HepG2 (cell line): ENCODE measurements around the gene OR52B4. TPM values are rescaled to one million over a fixed set of nuclear protein-coding genes. Genes with fewer than 3 reads are reported as not detected.
A peak's percentile ranks its signal among the peaks of the same experiment; 100 is the strongest.

Experiments
- ATAC-seq: fragments of 200-7000 bp; cut with Tn5 transposase; 3 replicates; pipeline ENCODE4 v1.9.1; 2020; ENCODE audit warnings: mild to moderate bottlenecking, moderate library complexity
- BruUV-seq: library from RNA; stranded (reverse); fragments of 400-500 nt; replicated peaks from 2 replicates; lab custom pipeline; 2021; lab: Mats Ljungman, UMichigan
- CTCF ChIA-PET: fragments of 300-600 bp; formaldehyde crosslinking; extraction: SDS; loops from one replicate; lab custom pipeline; 2021; ENCODE audit warnings: low total read pairs, inconsistent platforms, low intra/inter-chr PET ratio; lab: Yijun Ruan, JAX
- POLR2A ChIA-PET: fragments of 350-600 bp; sonication (Branson Sonifier 250); formaldehyde crosslinking; loops from one replicate; lab custom pipeline; 2020; ENCODE audit warnings: antibody characterized with exemption, inconsistent platforms; lab: Yijun Ruan, JAX
- DNase-seq: peaks from one replicate; pipeline ENCODE4 v3.0.0-alpha.2; 2015; ENCODE audit warnings: low spot score
- FAIRE-seq: peaks from 3 replicates; lab custom pipeline; 2011; peaks lifted over from hg19 to GRCh38; lab: Jason Lieb, UNC
- H2AFZ ChIP-seq: one replicate; pipeline ENCODE4 v1.6.1; 2011; ENCODE audit warnings: low read length, inconsistent platforms
- H3K27ac ChIP-seq: fragments of 300-600 bp; 3 replicates; pipeline ENCODE4 v1.8.0; 2011; ENCODE audit warnings: mixed run types, mild to moderate bottlenecking, mixed read lengths, low read length, inconsistent platforms; ENCODE audit not compliant: insufficient read depth; ENCODE audit errors: extremely low read length
- H3K27me3 ChIP-seq, 2 experiments: fragments of 200-600 bp in 1 of 2; 2 replicates in 1 of 2; 3 replicates in 1 of 2; pipeline versions ENCODE4 v1.6.0 to v1.8.0; 2011; ENCODE audit warnings: low read length in 2 of 2, mild to moderate bottlenecking in 2 of 2, moderate library complexity in 2 of 2, inconsistent platforms in 1 of 2; ENCODE audit not compliant: insufficient read depth in 2 of 2, control insufficient read depth in 1 of 2
- H3K36me3 ChIP-seq, 2 experiments: fragments of 200-600 bp in 1 of 2; replicated peaks in 1 of 2; 2 replicates in 1 of 2; 3 replicates in 1 of 2; pipeline versions ENCODE4 v1.5.1 to v1.8.0; 2011; ENCODE audit warnings: low read length in 2 of 2, inconsistent platforms in 1 of 2; ENCODE audit not compliant: insufficient read depth in 2 of 2, control insufficient read depth in 1 of 2
- H3K4me1 ChIP-seq: 2 replicates; pipeline ENCODE4 v1.5.1; 2012; ENCODE audit warnings: low read length, inconsistent platforms; ENCODE audit not compliant: insufficient read depth
- H3K4me2 ChIP-seq: 2 replicates; pipeline ENCODE4 v1.6.0; 2011; ENCODE audit warnings: low read depth, low read length, inconsistent platforms
- H3K4me3 ChIP-seq, 3 experiments: fragments of 200-600 bp in 1 of 3; sonication (generic), shearing (Covaris generic) in 1 of 3; replicated peaks in 1 of 3; 2 replicates each; pipeline ENCODE4 v1.5.1; 2011 to 2016; ENCODE audit warnings: low read length in 3 of 3, inconsistent platforms in 2 of 3, low read depth in 2 of 3, mild to moderate bottlenecking in 2 of 3, control low read depth in 1 of 3, mixed read lengths in 1 of 3; ENCODE audit not compliant: insufficient read depth in 1 of 3
- H3K79me2 ChIP-seq: one replicate; pipeline ENCODE4 v1.6.1; 2011; ENCODE audit warnings: low read length, inconsistent platforms; ENCODE audit not compliant: insufficient read depth
- H3K9ac ChIP-seq: 2 replicates; pipeline ENCODE4 v1.6.0; 2011; ENCODE audit warnings: mild to moderate bottlenecking, low read depth, low read length, inconsistent platforms; ENCODE audit not compliant: insufficient read depth
- H3K9me3 ChIP-seq: 2 replicates; pipeline ENCODE4 v1.5.1; 2012; ENCODE audit warnings: mild to moderate bottlenecking, low read length
- H4K20me1 ChIP-seq: 2 replicates; pipeline ENCODE4 v1.6.0; 2011; ENCODE audit warnings: inconsistent platforms, mild to moderate bottlenecking, low read length, moderate library complexity; ENCODE audit not compliant: insufficient read depth
- DR1 ChIP-seq: sonication (generic); formaldehyde crosslinking; IDR thresholded peaks from 2 replicates; pipeline ENCODE4 v1.8.0; 2021; ENCODE audit warnings: mild to moderate bottlenecking, missing genetic modification reagents, inconsistent platforms
- HOMEZ ChIP-seq: IDR thresholded peaks from 2 replicates; pipeline ENCODE4 v1.6.1; 2016; ENCODE audit warnings: low read depth
- MBD4 ChIP-seq: IDR thresholded peaks from 2 replicates; pipeline ENCODE4 v1.6.1; 2012; ENCODE audit warnings: low read length, inconsistent platforms, borderline replicate concordance
- PCBP2 ChIP-seq: fragments of 200-400 bp; formaldehyde crosslinking; optimal IDR thresholded peaks from 2 replicates; pipeline ENCODE3; 2018; ENCODE audit warnings: low read length, low read depth; ENCODE audit not compliant: poor library complexity, severe bottlenecking
- PITX1 ChIP-seq: sonication (generic); formaldehyde crosslinking; IDR thresholded peaks from 2 replicates; pipeline ENCODE4 v1.5.1; 2020; ENCODE audit warnings: mild to moderate bottlenecking, missing genetic modification reagents
- POLR2AphosphoS5 ChIP-seq: IDR thresholded peaks from 2 replicates; pipeline ENCODE4 v1.6.1; 2012; ENCODE audit warnings: low read depth, low read length
- POLR2G ChIP-seq: fragments of 200-400 bp; formaldehyde crosslinking; IDR thresholded peaks from 2 replicates; pipeline ENCODE4 v1.6.1; 2018; ENCODE audit warnings: mild to moderate bottlenecking, low read depth, low read length, moderate library complexity
- SMAD1 ChIP-seq: sonication (generic); formaldehyde crosslinking; IDR thresholded peaks from 2 replicates; pipeline ENCODE4 v1.4.0; 2020; ENCODE audit warnings: missing genetic modification reagents, low read depth, mild to moderate bottlenecking, borderline replicate concordance
- SNAI1 ChIP-seq: sonication (generic); formaldehyde crosslinking; IDR thresholded peaks from 2 replicates; pipeline ENCODE4 v1.5.0; 2020; ENCODE audit warnings: mild to moderate bottlenecking, missing genetic modification reagents, borderline replicate concordance
- SYNCRIP ChIP-seq: fragments of 200-400 bp; formaldehyde crosslinking; IDR thresholded peaks from 2 replicates; pipeline ENCODE4 v1.6.1; 2018; ENCODE audit warnings: mild to moderate bottlenecking, low read depth, low read length; ENCODE audit not compliant: insufficient read depth
- THAP8 ChIP-seq: sonication (generic); formaldehyde crosslinking; IDR thresholded peaks from 2 replicates; pipeline ENCODE4 v1.5.1; 2020; ENCODE audit warnings: missing genetic modification reagents, mild to moderate bottlenecking, borderline replicate concordance
- THYN1 ChIP-seq: sonication (generic); formaldehyde crosslinking; IDR thresholded peaks from 2 replicates; pipeline ENCODE4 v1.8.1; 2023; ENCODE audit warnings: low read depth, mild to moderate bottlenecking, moderate library complexity, missing genetic modification reagents, borderline replicate concordance
- ZNF207 ChIP-seq: fragments of 450-650 bp; IDR thresholded peaks from 2 replicates; pipeline ENCODE4 v1.6.1; 2016; ENCODE audit warnings: antibody characterized with exemption, borderline replicate concordance
- ZNF251 ChIP-seq: sonication (generic); formaldehyde crosslinking; IDR thresholded peaks from 2 replicates; pipeline ENCODE4 v1.9.0; 2021; ENCODE audit warnings: mild to moderate bottlenecking, missing genetic modification reagents
- ZNF761 ChIP-seq: sonication (generic); formaldehyde crosslinking; conservative IDR thresholded peaks from 2 replicates; pipeline ENCODE4 v1.4.0; 2020; ENCODE audit warnings: mild to moderate bottlenecking, missing genetic modification reagents
- WGBS: methylation state at CpG from one replicate; pipeline ENCODE4 v1.1.6; 2017; ENCODE audit warnings: low lambda C conversion rate; 5-methylcytosine and 5-hydroxymethylcytosine counted together
- in situ Hi-C: cut with HindIII; loops from 2 replicates; pipeline ENCODE4 v1.10.0; 2017; ENCODE audit warnings: low pct_unique_long_range_greater_than_20kb; ENCODE audit not compliant: extremely low pct_ligation_motif_present
- intact Hi-C: fragments of 100-400 bp; cut with micrococcal nuclease; formaldehyde crosslinking; loops from one replicate; pipeline ENCODE4 v1.10.0; 2022; ENCODE audit not compliant: unreplicated experiment
- polyA plus RNA-seq, 8 experiments: library from polyadenylated mRNA; depleted of rRNA in 3 of 8; stranded (reverse) in 7 of 8; unstranded in 1 of 8; fragments of >200 nt; fragmentation: Illumina TruSeq in 4 of 8; extraction: Trizol in 4 of 8; gene quantifications; 2 replicates each; pipeline versions ENCODE4 v1.2.1 to v1.2.3, GENCODE V29; 2011 to 2016; ENCODE audit warnings: low read depth in 4 of 8, missing spikeins in 1 of 8, mixed read lengths in 1 of 8; ENCODE audit not compliant: insufficient read depth in 1 of 8
- total RNA-seq, 5 experiments: library from RNA; depleted of rRNA; stranded (reverse); fragments of >200 nt; fragmentation: Illumina TruSeq; extraction: Trizol; gene quantifications; 2 replicates each; pipeline ENCODE4 v1.2.3, GENCODE V29; 2016; ENCODE audit warnings: low read depth in 1 of 5
- TF ChIP-seq, protein P1 (sequence below): sonication (generic); formaldehyde crosslinking; IDR thresholded peaks from 2 replicates; pipeline ENCODE4 v1.4.0; 2020; ENCODE audit warnings: mild to moderate bottlenecking, low read depth, missing genetic modification reagents
- TF ChIP-seq, protein P2 (sequence below): sonication (generic); formaldehyde crosslinking; IDR thresholded peaks from 2 replicates; pipeline ENCODE4 v1.5.0; 2020; ENCODE audit warnings: missing genetic modification reagents

OR52B4 gene
- total and polyA plus RNA-seq, 2 of the 13 experiments (the other 11 are each of a cell fraction or from before 2014, with no cell fraction given): not detected

DNA sequence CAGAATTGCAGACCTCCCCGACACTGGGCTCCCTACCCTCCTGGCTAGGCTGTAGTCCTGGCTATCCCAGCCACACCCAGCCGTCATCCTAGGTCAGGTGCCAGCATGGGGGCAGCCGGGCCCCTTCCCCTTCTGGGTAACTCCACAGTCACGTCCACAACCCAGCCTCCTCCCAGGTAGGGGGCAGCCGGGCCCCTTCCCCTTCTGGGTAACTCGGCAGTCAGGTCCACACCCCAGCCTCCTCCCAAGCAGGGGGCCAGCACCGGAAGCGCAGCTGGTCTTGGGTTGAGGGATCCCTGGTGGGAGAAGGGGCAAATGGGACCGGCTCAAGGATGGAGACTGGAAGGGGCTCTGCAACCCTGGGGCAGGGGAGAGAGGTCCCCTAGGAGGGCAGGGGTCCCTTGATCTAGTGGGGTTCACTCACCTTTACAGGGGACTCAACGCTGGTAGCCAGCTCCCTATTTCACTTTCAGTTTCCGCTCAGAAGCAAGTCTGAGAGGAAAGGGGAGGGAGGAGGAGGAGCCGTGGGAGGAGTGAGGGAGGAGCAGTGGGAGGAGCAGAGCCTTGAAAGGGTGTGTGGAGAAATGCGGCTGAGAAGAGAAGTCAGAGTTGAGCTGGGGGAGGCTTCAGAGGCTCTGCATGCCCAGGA, 25.1 kb upstream of the OR52B4 start, which contains the start of gene TRIM21 (continued):
- TF ChIP-seq, protein P1, sequence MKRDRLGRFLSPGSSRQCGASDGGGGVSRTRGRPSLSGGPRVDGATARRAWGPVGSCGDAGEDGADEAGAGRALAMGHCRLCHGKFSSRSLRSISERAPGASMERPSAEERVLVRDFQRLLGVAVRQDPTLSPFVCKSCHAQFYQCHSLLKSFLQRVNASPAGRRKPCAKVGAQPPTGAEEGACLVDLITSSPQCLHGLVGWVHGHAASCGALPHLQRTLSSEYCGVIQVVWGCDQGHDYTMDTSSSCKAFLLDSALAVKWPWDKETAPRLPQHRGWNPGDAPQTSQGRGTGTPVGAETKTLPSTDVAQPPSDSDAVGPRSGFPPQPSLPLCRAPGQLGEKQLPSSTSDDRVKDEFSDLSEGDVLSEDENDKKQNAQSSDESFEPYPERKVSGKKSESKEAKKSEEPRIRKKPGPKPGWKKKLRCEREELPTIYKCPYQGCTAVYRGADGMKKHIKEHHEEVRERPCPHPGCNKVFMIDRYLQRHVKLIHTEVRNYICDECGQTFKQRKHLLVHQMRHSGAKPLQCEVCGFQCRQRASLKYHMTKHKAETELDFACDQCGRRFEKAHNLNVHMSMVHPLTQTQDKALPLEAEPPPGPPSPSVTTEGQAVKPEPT (CRISPR knock-in tag): 0 out of 2 replicates have a peak, but pooled peaks have one; percentile 22
- TF ChIP-seq ZNF761 (CRISPR knock-in tag) (0 out of 2 replicates have a peak, but pooled peaks have one; percentile 15), DR1 (0 out of 2 replicates have a peak, but pooled peaks have one; percentile 28), POLR2G (peak; percentile 67)

DNA sequence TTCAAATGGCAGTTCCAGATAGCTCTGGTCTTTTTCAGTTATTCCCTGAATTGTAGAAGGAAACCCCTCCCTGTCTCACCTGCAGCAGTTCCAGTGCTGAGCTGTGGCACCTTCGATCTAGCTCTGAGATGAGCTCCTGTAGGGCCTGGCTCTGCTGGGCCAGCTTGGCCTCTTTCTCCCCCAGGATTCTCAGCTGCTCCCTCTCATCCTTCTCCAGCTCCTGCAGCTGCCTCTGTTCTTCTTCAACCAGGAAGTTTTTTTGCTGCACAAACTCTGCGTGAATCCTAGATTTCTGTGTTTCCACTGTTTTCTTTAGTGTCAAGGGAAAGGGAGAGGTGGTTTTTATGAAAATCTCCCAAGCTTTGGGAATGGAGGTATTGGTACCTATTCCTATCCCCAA, 20.0 kb upstream of the OR52B4 start:
- Histone ChIP-seq H3K9ac (no peak overlapping the region), H3K4me2 (no peak overlapping the region), H3K4me3 (no peak overlapping the region), H3K27ac (no peak overlapping the region), H4K20me1 (no peaks in the 10 kb centered on the region), H3K4me1 (peaks cover 6% of the 10 kb centered on the region; the same call in 1 of the 2 replicates), H3K79me2 (no peaks in the 10 kb centered on the region), H3K27me3 (no peaks in the 10 kb centered on the region), H3K9me3 (no peaks in the 10 kb centered on the region), H2AFZ (no peak overlapping the region), H3K36me3 (peaks cover 0 to 11% of the 10 kb centered on the region in 2 experiments; a peak in 1 of 5 replicates)
- BruUV-seq: no TSS peak
- ATAC-seq (no peak), DNase-seq (no peak), FAIRE-seq (no peak)
- ChIA-PET CTCF (no interaction called here), POLR2A (no interaction called here)
- in situ Hi-C loops: no loop called here
- WGBS: 85% methylated on average over 2 of the region's 2 CpGs
- intact Hi-C loops: no loop called here
- TF ChIP-seq MBD4 (no peak), ZNF251 (no peak), POLR2AphosphoS5 (no peak), SNAI1 (CRISPR knock-in tag) (no peak), SYNCRIP (no peak), ZNF207 (no peak), HOMEZ (CRISPR knock-in tag) (no peak), PITX1 (CRISPR knock-in tag) (no peak), THYN1 (CRISPR knock-in tag) (no peak), SMAD1 (CRISPR knock-in tag) (no peak), THAP8 (CRISPR knock-in tag) (no peak), PCBP2 (no peak)
- TF ChIP-seq, protein P2, sequence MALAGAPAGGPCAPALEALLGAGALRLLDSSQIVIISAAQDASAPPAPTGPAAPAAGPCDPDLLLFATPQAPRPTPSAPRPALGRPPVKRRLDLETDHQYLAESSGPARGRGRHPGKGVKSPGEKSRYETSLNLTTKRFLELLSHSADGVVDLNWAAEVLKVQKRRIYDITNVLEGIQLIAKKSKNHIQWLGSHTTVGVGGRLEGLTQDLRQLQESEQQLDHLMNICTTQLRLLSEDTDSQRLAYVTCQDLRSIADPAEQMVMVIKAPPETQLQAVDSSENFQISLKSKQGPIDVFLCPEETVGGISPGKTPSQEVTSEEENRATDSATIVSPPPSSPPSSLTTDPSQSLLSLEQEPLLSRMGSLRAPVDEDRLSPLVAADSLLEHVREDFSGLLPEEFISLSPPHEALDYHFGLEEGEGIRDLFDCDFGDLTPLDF (CRISPR knock-in tag): no peak
